Trophoblast cell (in vitro differentiated cells and primary cell): ENCODE data around the gene TGFBR1.

Experiments
- DNase-seq, 2 donors: peaks; one replicate each; pipeline ENCODE4 v3.0.0-alpha.2; 2016
- H2AFZ ChIP-seq: 2 replicates; pipeline ENCODE4 v1.6.1; 2013; ENCODE audit warnings: low read length, moderate library complexity, mild to moderate bottlenecking; ENCODE audit not compliant: insufficient read depth, poor library complexity
- H2AK5ac ChIP-seq: 2 replicates; pipeline ENCODE4 v1.6.1; 2013; ENCODE audit warnings: mild to moderate bottlenecking, low read length
- H2BK120ac ChIP-seq: 2 replicates; pipeline ENCODE4 v1.6.1; 2013; ENCODE audit warnings: low read length, mild to moderate bottlenecking, moderate library complexity; ENCODE audit not compliant: insufficient read depth, poor library complexity
- H2BK12ac ChIP-seq: 2 replicates; pipeline ENCODE4 v1.6.1; 2013; ENCODE audit warnings: mild to moderate bottlenecking, low read length, moderate library complexity
- H2BK5ac ChIP-seq: 2 replicates; pipeline ENCODE4 v1.6.1; 2013; ENCODE audit warnings: low read length, low read depth, moderate library complexity, mild to moderate bottlenecking; ENCODE audit not compliant: poor library complexity
- H3K14ac ChIP-seq: 2 replicates; pipeline ENCODE4 v1.6.1; 2013; ENCODE audit warnings: mild to moderate bottlenecking, low read length
- H3K18ac ChIP-seq: 2 replicates; pipeline ENCODE4 v1.6.1; 2013; ENCODE audit warnings: mild to moderate bottlenecking, low read length
- H3K23ac ChIP-seq: 2 replicates; pipeline ENCODE4 v1.6.1; 2013; ENCODE audit warnings: low read length
- H3K27ac ChIP-seq: 2 replicates; pipeline ENCODE4 v1.5.1; 2013; ENCODE audit warnings: low read depth, mild to moderate bottlenecking, inconsistent platforms, low read length, moderate library complexity
- H3K27me3 ChIP-seq: 2 replicates; pipeline ENCODE4 v1.6.1; 2013; ENCODE audit warnings: inconsistent platforms, mild to moderate bottlenecking, low read length, moderate library complexity; ENCODE audit not compliant: insufficient read depth
- H3K36me3 ChIP-seq, 2 experiments: 1 replicate in 1 of 2; 2 replicates in 1 of 2; pipeline ENCODE4 v1.6.1; 2013; ENCODE audit warnings: low read length in 2 of 2, mild to moderate bottlenecking in 2 of 2, moderate library complexity in 1 of 2; ENCODE audit not compliant: insufficient read depth in 2 of 2, control insufficient read depth in 1 of 2
- H3K4ac ChIP-seq: 2 replicates; pipeline ENCODE4 v1.6.1; 2013; ENCODE audit warnings: low read depth, mild to moderate bottlenecking, low read length, moderate library complexity
- H3K4me1 ChIP-seq, 2 experiments: 1 replicate in 1 of 2; 2 replicates in 1 of 2; pipeline ENCODE4 v1.6.1; 2013; ENCODE audit warnings: low read length in 2 of 2, mild to moderate bottlenecking in 2 of 2, moderate library complexity in 1 of 2; ENCODE audit not compliant: insufficient read depth in 2 of 2, control insufficient read depth in 1 of 2
- H3K4me2 ChIP-seq: 2 replicates; pipeline ENCODE4 v1.6.1; 2013; ENCODE audit warnings: inconsistent platforms, mild to moderate bottlenecking, low read length, moderate library complexity
- H3K4me3 ChIP-seq: 2 replicates; pipeline ENCODE4 v1.5.1; 2013; ENCODE audit warnings: mild to moderate bottlenecking, low read depth, low read length, inconsistent platforms
- H3K79me1 ChIP-seq: one replicate; pipeline ENCODE4 v1.6.1; 2013; ENCODE audit warnings: low read length
- H3K79me2 ChIP-seq: 2 replicates; pipeline ENCODE4 v1.6.1; 2013; ENCODE audit warnings: low read length, mild to moderate bottlenecking; ENCODE audit not compliant: control insufficient read depth, insufficient read depth, poor library complexity
- H3K9ac ChIP-seq: 2 replicates; pipeline ENCODE4 v1.6.1; 2013; ENCODE audit warnings: mild to moderate bottlenecking, low read length
- H3K9me3 ChIP-seq: 2 replicates; pipeline ENCODE4 v1.6.1; 2013; ENCODE audit warnings: low read depth, mild to moderate bottlenecking, control low read depth, inconsistent platforms, low read length; ENCODE audit not compliant: insufficient read depth
- H4K12ac ChIP-seq: 2 replicates; pipeline ENCODE4 v1.6.1; 2013; ENCODE audit warnings: low read depth, mild to moderate bottlenecking, low read length, moderate library complexity
- H4K8ac ChIP-seq: 2 replicates; pipeline ENCODE4 v1.6.1; 2013; ENCODE audit warnings: low read depth, mild to moderate bottlenecking, low read length, moderate library complexity
- H4K91ac ChIP-seq: one replicate; pipeline ENCODE4 v1.6.1; 2013; ENCODE audit warnings: low read depth, mild to moderate bottlenecking, low read length, moderate library complexity
- WGBS: extraction: QIAGEN DNeasy Blood & Tissue Kit; methylation state at CpG from one replicate; pipeline ENCODE4 v1.1.7; 2013; ENCODE audit warnings: missing lambda C conversion rate; ENCODE audit not compliant: insufficient read length, insufficient coverage; ENCODE audit errors: extremely low coverage; 5-methylcytosine and 5-hydroxymethylcytosine counted together

The TGFBR1 gene

DNA sequence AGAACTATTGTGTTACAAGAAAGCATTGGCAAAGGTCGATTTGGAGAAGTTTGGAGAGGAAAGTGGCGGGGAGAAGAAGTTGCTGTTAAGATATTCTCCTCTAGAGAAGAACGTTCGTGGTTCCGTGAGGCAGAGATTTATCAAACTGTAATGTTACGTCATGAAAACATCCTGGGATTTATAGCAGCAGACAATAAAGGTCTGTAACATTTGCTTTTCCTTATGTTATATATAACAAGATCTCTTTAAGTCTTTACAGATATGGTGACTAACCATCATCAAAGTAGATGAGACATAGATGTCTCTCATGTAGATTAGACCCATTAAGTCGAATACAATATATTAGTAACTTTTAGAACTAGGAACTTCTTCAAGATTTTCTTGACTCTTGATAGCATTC is 33.0 kb downstream of the TGFBR1 start:
- Histone ChIP-seq H3K23ac (no peak overlapping the region), H3K79me2 (no peaks in the 10 kb centered on the region), H3K4ac (no peak overlapping the region), H3K4me1 (no peaks in the 10 kb centered on the region), H4K91ac (no peak overlapping the region), H2BK120ac (no peak overlapping the region), H3K36me3 (peaks cover 6 to 8% of the 10 kb centered on the region in 2 experiments), H2AK5ac (no peak overlapping the region), H3K27ac (no peak overlapping the region), H3K18ac (no peak overlapping the region), H3K9me3 (no peaks in the 10 kb centered on the region), H3K9ac (no peak overlapping the region), H3K79me1 (no peaks in the 10 kb centered on the region), H4K12ac (no peak overlapping the region), H3K27me3 (no peaks in the 10 kb centered on the region), H2BK12ac (no peak overlapping the region), H3K14ac (no peak overlapping the region), H2AFZ (no peak overlapping the region), H3K4me2 (no peak overlapping the region), H4K8ac (no peak overlapping the region), H2BK5ac (no peak overlapping the region), H3K4me3 (no peak overlapping the region)
- no peak for DNase-seq
- 100% methylated on average over 2 of the region's 7 CpGs for WGBS

DNA sequence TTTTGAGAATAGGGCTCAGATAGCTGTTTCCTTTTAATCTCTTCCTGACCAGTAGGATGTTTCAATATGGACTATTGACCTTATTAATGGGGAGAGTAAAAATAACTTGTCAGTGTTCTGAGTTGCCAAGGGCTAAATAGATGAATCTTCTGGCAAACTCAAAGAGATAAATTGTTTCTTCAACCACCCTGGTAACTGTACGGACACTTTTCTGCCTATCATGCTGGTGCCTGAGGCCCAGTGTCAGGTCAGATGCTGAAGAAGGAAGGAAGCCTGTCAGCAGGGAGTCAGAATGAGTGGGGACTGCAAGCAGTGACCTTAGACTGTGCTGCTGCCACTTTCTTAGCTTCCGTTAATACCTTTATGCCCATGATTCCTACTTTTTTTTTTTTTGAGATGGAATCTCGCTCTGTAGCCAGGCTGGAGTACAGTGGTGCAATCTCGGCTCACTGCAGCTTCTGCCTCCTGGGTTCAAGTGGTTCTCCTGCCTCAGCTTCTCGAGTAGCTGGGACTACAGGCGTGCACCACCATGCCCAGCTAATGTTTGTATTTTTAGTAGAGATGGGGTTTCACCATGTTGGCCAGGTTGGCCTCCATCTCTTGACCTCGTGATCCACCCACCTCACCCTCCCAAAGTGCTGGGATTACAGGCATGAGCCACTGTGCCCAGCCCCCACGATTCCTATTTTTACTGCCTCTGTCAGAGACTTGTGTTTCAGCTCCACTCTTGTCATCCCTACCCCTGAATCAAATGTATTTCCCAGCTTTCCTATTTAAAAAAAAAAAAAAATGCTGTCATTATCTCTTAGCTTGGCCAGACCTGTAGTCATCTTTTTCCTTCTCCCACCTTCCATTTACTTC is 33.7 kb downstream of the TGFBR1 start:
- Histone ChIP-seq H2BK12ac (no peak overlapping the region), H2AK5ac (no peak overlapping the region), H4K12ac (no peak overlapping the region), H3K4ac (no peak overlapping the region), H3K4me1 (no peaks in the 10 kb centered on the region), H3K4me2 (no peak overlapping the region), H3K9ac (no peak overlapping the region), H2BK120ac (no peak overlapping the region), H3K9me3 (no peaks in the 10 kb centered on the region), H3K4me3 (no peak overlapping the region), H3K79me1 (no peaks in the 10 kb centered on the region), H3K36me3 (peaks cover 6 to 8% of the 10 kb centered on the region in 2 experiments), H3K27ac (no peak overlapping the region), H3K14ac (no peak overlapping the region), H3K23ac (no peak overlapping the region), H3K27me3 (no peaks in the 10 kb centered on the region), H3K18ac (no peak overlapping the region), H3K79me2 (no peaks in the 10 kb centered on the region), H4K8ac (no peak overlapping the region), H4K91ac (no peak overlapping the region), H2BK5ac (no peak overlapping the region), H2AFZ (no peak overlapping the region)
- peak; percentile 14 to 29 for DNase-seq
- WGBS: no CpG with 5 or more reads among the region's 8 CpGs

DNA sequence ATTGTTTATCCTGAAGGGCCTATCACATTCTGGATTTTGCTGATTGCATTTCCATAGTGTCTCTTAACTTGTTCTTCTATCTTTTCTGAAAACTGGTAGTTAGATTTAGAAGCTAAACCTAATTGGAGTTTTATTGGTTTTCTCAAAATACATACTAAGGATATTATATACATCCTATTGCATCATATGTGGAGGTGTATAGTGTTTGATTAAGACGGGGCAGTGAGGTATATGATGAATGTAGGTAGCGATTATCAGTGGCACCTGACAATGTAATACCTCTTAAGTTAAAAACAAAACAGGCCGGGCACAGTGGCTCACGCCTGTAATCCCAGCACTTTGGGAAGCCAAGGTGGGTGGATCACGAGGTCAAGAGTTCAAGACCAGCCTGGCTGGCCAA is 35.0 kb downstream of the TGFBR1 start:
- H3K27me3 ChIP-seq: no peaks in the 10 kb centered on the region
- H3K4me2 ChIP-seq: no peak overlapping the region
- H3K36me3 ChIP-seq: peaks cover 6% of the 10 kb centered on the region in 2 experiments
- H4K91ac ChIP-seq: no peak overlapping the region
- DNase-seq: no peak
- H2BK5ac ChIP-seq: no peak overlapping the region
- H4K12ac ChIP-seq: no peak overlapping the region
- H2AK5ac ChIP-seq: no peak overlapping the region
- no peaks in the 10 kb centered on the region for H3K79me2 ChIP-seq
- no peak overlapping the region for H2AFZ ChIP-seq
- no peak overlapping the region for H3K4ac ChIP-seq
- no peaks in the 10 kb centered on the region for H3K9me3 ChIP-seq
- no peak overlapping the region for H4K8ac ChIP-seq
- no peak overlapping the region for H3K18ac ChIP-seq
- H3K4me1 ChIP-seq: no peaks in the 10 kb centered on the region
- H3K79me1 ChIP-seq: no peaks in the 10 kb centered on the region
- H3K9ac ChIP-seq: no peak overlapping the region
- no peak overlapping the region for H3K14ac ChIP-seq
- no CpG with 5 or more reads among the region's 5 CpGs for WGBS
- no peak overlapping the region for H2BK12ac ChIP-seq
- no peak overlapping the region for H3K23ac ChIP-seq
- H2BK120ac ChIP-seq: no peak overlapping the region
- no peak overlapping the region for H3K4me3 ChIP-seq
- H3K27ac ChIP-seq: no peak overlapping the region

DNA sequence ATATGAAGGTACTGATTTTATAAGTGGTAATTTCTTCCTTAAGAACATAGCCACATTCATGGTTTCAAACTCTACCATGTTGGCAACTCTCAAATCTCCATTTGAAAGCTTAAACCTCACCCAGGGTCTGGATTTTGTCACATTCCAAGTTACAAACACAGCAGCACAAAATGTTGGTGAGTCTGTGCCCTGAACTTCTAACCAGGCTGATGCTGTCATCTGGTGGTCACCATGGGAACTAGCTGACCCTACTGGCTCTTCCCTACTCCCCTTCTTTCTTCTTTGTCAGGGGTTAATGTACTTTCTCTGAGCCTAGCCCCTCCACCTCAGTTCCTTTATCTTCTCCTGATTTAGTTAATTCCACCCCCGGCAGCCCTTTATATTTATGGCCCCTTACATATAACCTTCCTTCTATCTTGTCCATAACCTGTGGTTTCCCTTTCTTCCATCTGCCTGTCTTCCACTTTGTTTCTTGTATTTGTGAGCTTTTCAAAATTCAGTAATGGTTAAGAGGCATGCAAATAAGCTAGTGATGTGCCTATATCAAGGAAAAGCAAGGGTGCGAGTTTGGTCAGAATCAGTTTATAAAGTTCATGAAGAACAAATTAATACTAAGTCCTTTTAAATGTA is 35.9 kb downstream of the TGFBR1 start:
- no peak overlapping the region for H3K4me2 ChIP-seq

More for the DNA sequence above, 35.9 kb downstream of the TGFBR1 start:
- H4K8ac ChIP-seq: no peak overlapping the region
- H3K14ac ChIP-seq: no peak overlapping the region
- no peaks in the 10 kb centered on the region for H3K79me1 ChIP-seq
- no peaks in the 10 kb centered on the region for H3K9me3 ChIP-seq
- no peak overlapping the region for H3K27ac ChIP-seq
- no peak overlapping the region for H3K9ac ChIP-seq
- H3K23ac ChIP-seq: no peak overlapping the region
- H3K4ac ChIP-seq: no peak overlapping the region
- no peak overlapping the region for H2AFZ ChIP-seq
- H3K27me3 ChIP-seq: no peaks in the 10 kb centered on the region
- peak in 1 of 2 donors; percentile 63 for DNase-seq
- H4K91ac ChIP-seq: no peak overlapping the region
- H2AK5ac ChIP-seq: no peak overlapping the region
- H4K12ac ChIP-seq: no peak overlapping the region
- H3K36me3 ChIP-seq: peaks cover 9 to 12% of the 10 kb centered on the region in 2 experiments
- H3K79me2 ChIP-seq: no peaks in the 10 kb centered on the region
- no peak overlapping the region for H2BK5ac ChIP-seq
- WGBS: no CpG with 5 or more reads among the region's 2 CpGs
- H3K4me1 ChIP-seq: no peaks in the 10 kb centered on the region
- no peak overlapping the region for H2BK12ac ChIP-seq
- H3K4me3 ChIP-seq: no peak overlapping the region
- H2BK120ac ChIP-seq: no peak overlapping the region
- no peak overlapping the region for H3K18ac ChIP-seq
